Measurements from ENCODE around the gene TDRD5. TPM values are rescaled to one million over a fixed set of nuclear protein-coding genes. Genes with fewer than 3 reads are reported as not detected.

Gene TDRD5, protein sequence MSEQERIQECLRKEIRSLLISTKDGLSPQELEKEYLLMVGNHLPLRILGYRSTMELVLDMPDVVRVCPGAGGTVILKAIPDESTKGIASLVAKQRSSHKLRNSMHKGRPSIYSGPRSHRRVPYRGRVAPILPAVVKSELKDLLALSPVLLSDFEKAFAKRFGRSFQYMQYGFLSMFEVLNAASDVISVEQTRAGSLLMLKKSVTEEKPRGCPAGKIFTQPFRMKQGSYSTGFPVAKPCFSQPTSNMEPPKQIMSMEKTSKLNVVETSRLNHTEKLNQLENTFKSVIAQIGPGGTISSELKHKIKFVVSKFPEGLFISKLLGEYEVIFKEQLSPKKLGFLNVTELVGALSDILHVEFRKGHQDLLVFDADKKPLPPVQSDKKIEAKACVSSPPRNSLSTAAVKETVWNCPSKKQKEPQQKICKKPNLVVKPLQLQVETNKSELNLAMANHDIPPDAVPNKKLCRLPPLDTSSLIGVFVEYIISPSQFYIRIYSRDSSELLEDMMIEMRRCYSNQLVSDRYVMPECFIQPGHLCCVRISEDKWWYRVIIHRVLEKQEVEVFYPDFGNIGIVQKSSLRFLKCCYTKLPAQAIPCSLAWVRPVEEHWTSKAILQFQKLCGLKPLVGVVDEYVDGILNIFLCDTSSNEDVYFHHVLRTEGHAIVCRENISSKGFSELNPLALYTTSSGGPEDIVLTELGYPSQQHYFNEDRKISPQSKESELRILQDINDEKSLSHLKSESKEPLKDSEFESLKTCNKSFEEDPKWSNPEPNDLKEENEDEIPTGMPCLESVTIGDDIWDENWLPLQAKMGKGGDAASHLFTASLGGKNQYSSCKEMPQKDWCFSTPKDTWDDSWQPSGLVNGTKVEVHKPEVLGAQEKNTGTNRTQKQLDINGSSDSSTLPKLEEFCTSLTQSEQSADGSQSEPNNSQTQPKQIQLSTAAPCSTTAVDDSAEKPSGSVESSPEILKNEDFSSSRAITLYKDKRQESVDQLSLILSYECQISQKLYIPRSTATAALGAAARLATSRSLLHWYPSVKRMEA
- not detected in 2 replicates for total RNA-seq

DNA sequence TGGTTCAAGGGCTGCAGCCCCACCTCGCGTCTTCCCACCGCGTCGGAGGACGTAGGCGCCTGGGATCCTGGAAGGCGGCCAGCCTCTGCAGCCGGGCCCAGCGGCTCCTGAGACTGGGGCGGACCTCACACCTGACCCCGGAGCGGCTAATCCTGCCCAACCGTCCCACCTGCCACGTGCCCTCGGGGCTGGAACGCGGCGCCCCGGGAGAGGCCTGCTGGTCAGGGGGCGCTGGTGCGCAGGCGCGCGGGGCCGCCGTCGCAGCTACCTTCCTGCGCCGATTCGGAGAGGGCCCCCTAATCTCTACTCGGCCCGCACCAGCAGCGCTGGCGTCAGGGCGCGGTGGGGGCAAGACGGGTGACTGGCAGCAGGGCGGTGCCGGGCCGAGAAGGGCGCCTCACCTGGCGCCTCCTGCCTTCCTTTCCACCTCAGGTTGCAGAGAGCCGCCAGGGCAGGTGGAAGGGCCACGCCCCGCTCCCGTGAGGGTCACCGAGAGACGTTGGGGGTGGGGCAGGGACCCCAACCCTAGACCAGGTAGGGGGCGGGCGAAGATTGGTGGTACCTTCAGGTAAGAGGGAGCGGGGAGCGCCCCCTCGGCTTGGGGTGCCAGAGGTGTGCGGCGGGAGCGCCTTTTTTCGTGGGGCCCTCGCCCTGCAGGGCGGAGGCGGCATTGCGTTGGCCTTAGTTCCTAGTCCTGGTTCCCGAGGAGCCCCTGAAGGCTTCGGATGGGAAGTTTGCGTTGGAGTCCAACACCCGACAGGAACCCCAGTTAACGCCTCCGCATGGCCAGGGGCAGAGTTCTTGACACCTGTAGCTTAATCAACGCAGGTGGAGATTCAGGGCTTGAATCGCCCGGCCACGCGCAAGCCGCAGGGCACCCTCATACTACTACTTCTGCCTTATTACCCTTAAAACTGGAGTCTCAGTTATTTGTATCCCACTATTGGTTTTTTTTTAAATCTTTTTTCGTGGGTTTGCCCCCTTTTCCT is at the start of gene TDRD5:
Gene TDRD5, plus strand, starts transcription at position 241 of the 989 bp plus-strand sequence. CDS start 784 bp downstream, outside the sequence.

DNA sequence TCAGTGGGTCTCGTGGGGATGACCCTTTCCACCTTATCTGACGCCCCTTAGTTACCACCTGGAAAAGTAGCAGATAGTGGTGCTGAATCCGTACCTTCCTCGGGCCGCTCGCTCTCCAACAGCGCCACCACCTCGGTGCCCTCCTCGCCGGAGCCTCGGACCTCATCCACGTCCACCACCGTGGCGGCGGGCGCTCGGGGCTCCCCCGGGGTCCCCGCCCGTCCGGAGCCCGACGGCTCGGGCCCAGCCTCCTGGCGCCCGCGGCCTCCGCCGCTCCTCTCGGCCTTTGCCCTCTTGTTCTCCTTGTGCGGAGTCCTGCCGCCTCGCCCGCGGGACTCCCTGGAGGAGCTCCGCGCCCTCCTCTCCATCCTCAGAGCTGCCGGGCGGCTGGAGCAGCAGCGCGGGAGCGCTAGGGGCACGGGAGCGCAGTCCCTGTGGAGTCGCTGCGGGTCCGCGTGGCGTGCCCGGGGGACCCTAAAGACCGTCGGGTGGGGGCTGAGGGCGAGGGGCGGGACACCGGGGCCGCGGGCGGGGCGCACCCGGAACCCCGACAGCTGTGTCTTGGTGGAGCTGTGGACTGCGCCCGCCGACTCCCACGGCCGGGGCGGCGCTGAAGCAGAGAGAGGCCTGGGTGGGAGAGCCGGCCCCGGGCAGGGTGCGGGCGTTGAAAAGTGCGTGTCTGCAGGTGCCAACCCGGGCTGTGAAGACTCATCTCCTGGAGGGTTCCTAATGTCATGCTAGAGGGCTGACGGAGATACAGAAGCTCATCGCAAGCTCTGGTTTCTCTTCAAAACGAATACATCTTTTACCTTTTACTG is 15.9 kb upstream of the TDRD5 start, which contains the start of gene NPHS2:
Gene NPHS2, minus strand, starts transcription at position 452 of the 818 bp plus-strand sequence. Its CDS starts 84 bp downstream, at position 368.

Other genes starting within 250 kb of the TDRD5 start
- 0.30 TPM in 1 of 2 replicates, not detected in the other for gene AXDND1, start 225.9 kb upstream of the TDRD5 start, total RNA-seq
- gene NPHS2, start 15.9 kb upstream of the TDRD5 start, total RNA-seq, result not detected in 2 replicates
- gene FAM163A, start 151.5 kb downstream of the TDRD5 start, total RNA-seq, result not detected in 2 replicates

All from bronchus fibroblast of lung (primary cell).